ENCODE results near the gene PIK3CD. TPM values are rescaled to one million over a fixed set of nuclear protein-coding genes. Genes with fewer than 3 reads are reported as not detected.
A peak's percentile ranks its signal among the peaks of the same experiment; 100 is the strongest.
"Not testable (repeated sequence)": the region's sequence is repeated elsewhere in the genome, so short reads cannot be mapped to it uniquely, and the experiment has no call there.

The PIK3CD gene
- total RNA-seq, 1 experiment from 2014 or later, result 8.5 TPM

GRCh38 chr1:9688599-9688998 lies 37.1 kb downstream of the PIK3CD start:
- DNase-seq (ENCODE audit: low read depth), result no peak

GRCh38 chr1:9689011-9689706 lies 37.6 kb downstream of the PIK3CD start:
- peak; percentile 71 for DNase-seq (ENCODE audit: low read depth)

- peak; percentile 54 for DNase-seq (ENCODE audit: low read depth)
Measured at GRCh38 chr1:9689971-9690381, 38.4 kb downstream of the PIK3CD start.

- no peak for DNase-seq (ENCODE audit: low read depth)
Measured at GRCh38 chr1:9690440-9691107, 39.0 kb downstream of the PIK3CD start.

- peak; percentile 91 for DNase-seq (ENCODE audit: low read depth)
Measured at GRCh38 chr1:9691108-9691445, 39.5 kb downstream of the PIK3CD start.

GRCh38 chr1:9691691-9692090 lies 40.2 kb downstream of the PIK3CD start:
- peak; percentile 22 for DNase-seq (ENCODE audit: low read depth)

- DNase-seq (ENCODE audit: low read depth), result peak; percentile 21
Measured at GRCh38 chr1:9696793-9697192, 45.3 kb downstream of the PIK3CD start.

- DNase-seq (ENCODE audit: low read depth), result peak; percentile 62
Measured at GRCh38 chr1:9699361-9699760, 47.8 kb downstream of the PIK3CD start.

GRCh38 chr1:9700340-9700739 lies 48.8 kb downstream of the PIK3CD start:
- DNase-seq (ENCODE audit: low read depth), result peak; percentile 95

- DNase-seq (ENCODE audit: low read depth), result peak; percentile 70
Measured at GRCh38 chr1:9701665-9702064, 50.1 kb downstream of the PIK3CD start.

- DNase-seq (ENCODE audit: low read depth), result no peak
Measured at GRCh38 chr1:9703165-9703509, 51.6 kb downstream of the PIK3CD start.

GRCh38 chr1:9703681-9704080 lies 52.1 kb downstream of the PIK3CD start:
- DNase-seq (ENCODE audit: low read depth), result no peak

- DNase-seq (ENCODE audit: low read depth), result peak; percentile 76
Measured at GRCh38 chr1:9705337-9706093, 54.0 kb downstream of the PIK3CD start.

GRCh38 chr1:9706178-9706577 lies 54.6 kb downstream of the PIK3CD start:
- DNase-seq (ENCODE audit: low read depth), result no peak

- no peak for DNase-seq (ENCODE audit: low read depth)
Measured at GRCh38 chr1:9710037-9710436, 58.5 kb downstream of the PIK3CD start.

- DNase-seq (ENCODE audit: low read depth), result no peak
Measured at GRCh38 chr1:9711466-9712020, 60.0 kb downstream of the PIK3CD start.

- not testable (repeated sequence) for DNase-seq (ENCODE audit: low read depth)
Measured at GRCh38 chr1:9712767-9713166, 61.2 kb downstream of the PIK3CD start.

GRCh38 chr1:9714257-9714718 lies 62.8 kb downstream of the PIK3CD start:
- DNase-seq (ENCODE audit: low read depth), result no peak

GRCh38 chr1:9715536-9716226 lies 64.2 kb downstream of the PIK3CD start:
- DNase-seq (ENCODE audit: low read depth), result no peak

GRCh38 chr1:9716404-9717192 lies 65.1 kb downstream of the PIK3CD start:
- DNase-seq (ENCODE audit: low read depth), result no peak
